GM18519 (cell line): ENCODE results near the gene GRIN1.

Source experiments
- ATAC-seq: cut with Tn5 transposase; IDR thresholded peaks from one replicate; pipeline ENCODE4 v1.9.1; 2021; ENCODE audit warnings: mild to moderate bottlenecking, moderate library complexity; ENCODE audit not compliant: unreplicated experiment, low FRiP score

GRIN1 gene

DNA sequence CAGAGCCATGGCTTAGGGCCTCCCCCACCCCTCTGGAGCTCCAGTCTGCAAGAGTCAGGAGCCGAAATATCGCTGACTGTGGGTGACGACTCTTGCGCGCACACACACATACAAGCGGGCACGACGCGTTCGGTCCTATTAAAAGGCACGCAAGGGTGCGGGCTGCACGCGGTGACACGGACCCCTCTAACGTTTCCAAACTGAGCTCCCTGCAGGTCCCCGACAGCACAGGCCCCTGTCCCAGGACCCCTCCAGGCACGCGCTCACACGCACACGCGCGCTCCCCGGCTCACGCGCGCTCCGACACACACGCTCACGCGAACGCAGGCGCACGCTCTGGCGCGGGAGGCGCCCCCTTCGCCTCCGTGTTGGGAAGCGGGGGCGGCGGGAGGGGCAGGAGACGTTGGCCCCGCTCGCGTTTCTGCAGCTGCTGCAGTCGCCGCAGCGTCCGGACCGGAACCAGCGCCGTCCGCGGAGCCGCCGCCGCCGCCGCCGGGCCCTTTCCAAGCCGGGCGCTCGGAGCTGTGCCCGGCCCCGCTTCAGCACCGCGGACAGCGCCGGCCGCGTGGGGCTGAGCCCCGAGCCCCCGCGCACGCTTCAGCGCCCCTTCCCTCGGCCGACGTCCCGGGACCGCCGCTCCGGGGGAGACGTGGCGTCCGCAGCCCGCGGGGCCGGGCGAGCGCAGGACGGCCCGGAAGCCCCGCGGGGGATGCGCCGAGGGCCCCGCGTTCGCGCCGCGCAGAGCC, at the start of gene GRIN1:
GRIN1 (plus strand) TSS at position 433 of the 746 bp plus-strand sequence. CDS start 333 bp downstream, outside the sequence.
- no peak for ATAC-seq

DNA sequence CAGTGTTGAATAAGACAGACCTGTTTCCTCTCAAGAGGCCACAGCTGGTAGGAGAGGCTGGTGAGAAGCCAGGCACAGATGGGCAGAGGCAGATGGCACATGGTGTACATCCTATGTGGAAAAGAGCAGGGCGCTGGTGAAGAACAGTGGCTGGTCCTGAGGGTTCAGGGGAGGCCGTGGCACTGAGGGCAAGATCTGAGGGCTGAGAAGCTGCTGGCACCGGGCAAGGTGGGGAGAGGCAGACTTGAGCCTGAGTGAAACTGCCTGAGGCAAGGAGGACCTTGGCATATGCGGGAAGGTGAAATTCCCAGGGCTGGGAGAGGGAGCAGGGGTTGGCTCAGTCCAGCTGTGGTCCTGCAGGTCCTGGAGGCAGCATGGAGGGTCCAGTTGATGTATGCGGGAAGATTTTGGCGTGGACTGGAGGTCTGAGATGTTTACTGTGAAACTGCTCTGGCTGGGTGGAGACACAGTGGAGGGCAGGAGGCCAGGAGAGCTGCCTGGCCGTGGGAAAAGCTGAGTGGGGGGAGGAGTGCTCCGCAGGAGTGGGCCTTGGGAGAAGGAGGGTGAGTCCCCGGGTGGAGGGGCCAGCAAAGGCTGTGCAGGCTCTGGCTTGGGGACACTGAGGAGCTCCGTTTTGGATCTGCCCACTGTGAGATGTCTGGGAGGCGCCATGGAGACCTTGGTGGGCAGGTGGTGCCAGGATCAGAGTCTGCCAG, 49.6 kb upstream of the GRIN1 start:
- ATAC-seq = no peak

DNA sequence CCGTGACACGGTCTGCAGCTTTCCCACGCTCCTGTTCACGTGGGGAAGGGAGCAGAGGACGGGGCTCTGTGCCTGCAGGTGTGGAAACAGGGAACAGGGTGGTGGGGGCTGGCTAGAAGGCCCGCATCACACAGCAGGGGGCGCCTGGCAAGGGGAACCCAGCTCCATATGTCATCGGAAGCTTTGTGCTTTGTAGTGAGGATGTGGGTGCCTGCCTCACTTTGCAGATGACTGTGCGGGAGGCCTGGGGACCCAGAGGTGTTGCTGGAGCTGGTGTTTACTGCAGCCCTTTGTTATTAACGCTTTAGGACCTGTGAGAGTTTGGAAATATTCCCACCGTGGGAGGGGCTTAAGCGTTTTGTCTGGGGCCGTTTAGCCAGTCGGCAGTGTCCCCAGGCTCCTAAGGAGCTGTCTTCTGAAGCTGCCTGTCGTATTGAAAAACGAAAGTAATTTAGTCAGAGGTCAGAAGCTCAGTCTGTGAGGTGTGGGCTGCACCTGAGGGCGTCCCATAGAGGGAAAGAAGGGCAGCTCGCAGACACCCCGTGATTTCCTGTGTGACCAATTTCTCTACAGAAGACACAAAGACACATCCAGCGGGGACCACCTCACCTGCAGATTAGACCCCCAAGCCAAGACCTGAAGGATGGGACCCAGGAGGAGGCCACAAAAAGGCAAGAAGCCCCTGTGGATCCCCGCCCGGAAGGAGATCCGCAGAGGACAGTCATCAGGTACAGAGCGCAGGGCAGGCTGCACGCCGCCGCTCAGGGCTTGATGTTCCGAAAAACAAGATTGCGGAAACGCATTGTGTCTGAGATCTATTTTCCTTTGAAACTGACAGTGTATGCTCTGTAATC, 43.1 kb upstream of the GRIN1 start:
- ATAC-seq = no peak

DNA sequence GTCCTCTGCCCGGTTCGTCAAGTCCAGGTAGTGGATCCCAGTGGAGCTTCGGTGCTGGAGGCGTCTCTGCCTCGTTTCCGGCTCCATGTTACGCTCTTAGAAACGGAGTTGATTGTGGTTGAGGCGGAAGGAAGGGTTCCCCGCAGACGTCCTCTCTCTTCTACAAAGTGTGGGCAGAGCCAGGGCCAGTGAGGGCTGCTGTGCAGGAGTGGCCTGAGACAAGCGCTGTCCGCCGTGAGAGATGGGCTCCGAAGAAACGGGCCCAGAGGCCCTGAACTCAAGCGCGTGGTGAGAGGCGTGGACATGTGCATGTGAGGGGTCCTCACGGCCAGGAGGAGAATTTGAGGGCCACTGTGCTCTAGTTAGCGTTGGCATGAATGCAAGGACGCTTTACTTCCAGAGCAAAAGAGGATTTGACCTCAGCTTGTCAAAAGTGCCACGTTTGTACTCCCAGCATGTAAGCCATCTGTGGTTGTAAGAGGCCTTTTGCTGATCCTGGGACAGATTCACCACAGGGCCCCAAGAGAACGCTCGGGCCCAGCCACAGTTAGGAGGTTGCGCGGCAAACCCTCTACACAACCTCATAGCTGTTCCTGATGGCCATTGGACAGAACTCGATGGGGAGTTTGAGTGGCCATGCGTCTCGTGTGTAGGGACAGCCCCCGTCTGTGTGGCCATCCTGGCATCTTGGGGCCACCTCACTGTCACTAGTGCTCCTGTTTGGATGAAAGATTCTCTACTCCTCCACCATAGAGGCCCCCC, 42.0 kb upstream of the GRIN1 start:
- no peak for ATAC-seq

DNA sequence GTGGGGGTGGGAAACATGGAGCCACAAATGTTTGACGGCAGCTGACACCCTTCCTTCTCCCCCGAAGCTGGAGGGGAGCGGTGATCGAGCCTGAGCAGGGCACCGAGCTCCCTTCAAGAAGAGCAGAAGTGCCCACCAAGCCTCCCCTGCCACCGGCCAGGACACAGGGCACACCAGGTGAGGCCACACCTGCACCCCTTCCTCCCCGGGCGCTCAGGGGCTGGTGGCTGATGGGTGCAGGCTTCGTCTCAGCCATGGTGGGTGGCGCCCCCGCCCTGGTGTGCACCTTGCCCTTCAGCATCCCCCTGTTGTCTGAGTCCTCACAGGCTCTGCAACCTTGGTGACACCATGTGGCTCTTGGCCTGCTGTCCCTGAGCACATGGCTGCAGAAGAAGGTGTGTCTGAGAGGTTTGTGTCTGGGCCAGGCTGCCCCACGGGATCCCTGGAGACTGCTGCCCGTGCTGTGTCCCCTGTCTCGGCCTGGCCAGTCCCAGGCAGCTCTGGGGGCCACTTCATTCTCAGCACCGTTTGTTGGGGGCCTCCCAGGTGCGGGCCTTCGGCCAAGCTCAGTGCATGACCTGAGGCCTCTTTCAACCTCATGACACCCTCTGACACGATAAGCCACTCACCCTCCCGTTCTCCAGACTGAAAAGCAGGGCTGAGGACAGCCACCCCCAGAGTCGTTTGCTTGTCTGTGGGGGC, 41.0 kb upstream of the GRIN1 start:
- no peak for ATAC-seq

DNA sequence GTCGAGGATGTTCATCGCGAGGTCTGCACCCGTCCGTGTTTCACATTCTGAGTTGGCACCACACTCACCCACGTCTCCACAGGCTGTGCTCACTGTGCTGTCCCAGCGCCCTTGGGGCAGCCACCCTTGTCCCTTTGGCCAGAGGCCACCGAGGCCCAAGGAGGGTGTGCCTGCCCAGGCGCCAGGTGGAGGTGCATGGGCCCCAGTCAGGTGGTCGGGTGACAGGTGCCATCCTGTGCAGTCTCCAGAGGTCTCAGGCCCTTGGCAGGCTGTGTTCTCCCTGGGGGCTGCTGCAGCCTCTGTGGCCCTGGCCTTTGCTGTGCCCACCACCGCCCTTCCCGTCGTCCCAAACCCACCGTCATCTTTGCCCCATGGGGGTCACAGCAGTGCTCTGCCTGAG, 39.7 kb upstream of the GRIN1 start:
- no peak for ATAC-seq

DNA sequence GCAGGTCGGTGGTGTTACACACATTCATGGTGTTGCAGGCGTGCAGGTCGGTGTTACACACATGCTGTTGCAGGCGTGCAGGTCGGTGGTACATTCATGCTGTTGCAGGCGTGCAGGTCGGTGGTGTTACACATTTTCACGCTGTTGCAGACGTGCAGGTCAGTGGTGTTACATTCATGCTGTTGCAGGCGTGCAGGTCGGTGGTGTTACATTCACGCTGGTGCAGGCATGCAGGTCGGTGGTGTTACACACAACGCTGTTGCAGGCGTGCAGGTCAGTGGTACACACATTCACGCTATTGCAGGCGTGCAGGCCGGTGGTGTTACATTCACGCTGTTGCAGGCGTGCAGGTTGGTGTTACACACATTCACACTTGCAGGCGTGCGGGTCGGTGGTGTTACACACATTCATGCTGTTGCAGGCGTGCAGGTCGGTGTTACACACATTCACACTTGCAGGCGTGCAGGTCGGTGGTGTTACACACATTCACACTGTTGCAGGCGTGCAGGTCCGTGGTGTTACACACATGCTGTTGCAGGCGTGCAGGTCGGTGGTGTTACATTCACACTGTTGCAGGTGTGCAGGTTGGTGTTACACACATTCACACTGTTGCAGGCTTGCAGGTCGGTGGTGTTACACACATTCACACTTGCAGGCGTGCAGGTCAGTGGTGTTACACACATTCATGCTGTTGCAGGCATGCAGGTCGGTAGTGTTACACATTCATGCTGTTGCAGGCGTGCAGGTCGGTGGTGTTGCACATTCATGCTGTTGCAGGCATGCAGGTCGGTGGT, 35.6 kb upstream of the GRIN1 start:
- no peak for ATAC-seq

DNA sequence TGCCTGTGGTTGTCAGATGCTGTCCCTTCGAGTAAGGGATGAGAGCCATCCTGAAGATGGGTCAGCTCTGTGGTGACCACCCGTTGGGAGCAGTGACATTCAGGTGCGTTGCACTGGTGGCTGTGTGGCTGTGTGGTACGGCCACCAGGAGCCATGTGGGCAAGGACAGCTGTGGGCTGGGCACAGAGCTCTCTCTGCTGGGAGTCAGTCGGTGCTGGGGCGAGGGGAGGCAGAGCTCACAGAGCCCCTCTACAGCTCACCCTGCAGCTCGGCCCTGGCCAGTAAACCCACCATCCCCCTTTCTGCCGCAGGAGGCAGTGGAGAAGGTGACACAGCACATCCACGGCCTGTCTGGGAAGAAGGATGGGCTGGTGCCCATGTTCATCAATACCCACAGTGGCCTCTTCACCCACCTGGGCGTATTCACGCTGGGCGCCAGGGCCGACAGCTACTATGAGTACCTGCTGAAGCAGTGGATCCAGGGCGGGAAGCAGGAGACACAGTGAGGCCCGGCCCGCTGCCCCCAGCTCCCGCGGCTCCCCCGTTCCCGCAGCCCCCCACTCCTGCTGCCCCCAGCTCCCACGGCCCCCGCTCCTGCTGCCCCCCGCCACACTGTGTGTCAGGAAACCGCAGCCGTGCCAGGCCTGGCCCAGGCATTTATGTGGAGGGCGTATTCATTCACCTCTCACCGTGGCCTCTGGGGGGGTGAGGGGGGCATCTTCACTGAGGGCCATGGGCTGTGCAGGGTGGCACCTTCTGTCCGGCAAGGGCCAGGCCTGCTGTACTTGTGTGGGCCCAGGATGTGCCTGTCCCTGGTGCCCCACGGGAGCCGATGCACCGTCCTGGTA, 32.9 kb upstream of the GRIN1 start:
- no peak for ATAC-seq

DNA sequence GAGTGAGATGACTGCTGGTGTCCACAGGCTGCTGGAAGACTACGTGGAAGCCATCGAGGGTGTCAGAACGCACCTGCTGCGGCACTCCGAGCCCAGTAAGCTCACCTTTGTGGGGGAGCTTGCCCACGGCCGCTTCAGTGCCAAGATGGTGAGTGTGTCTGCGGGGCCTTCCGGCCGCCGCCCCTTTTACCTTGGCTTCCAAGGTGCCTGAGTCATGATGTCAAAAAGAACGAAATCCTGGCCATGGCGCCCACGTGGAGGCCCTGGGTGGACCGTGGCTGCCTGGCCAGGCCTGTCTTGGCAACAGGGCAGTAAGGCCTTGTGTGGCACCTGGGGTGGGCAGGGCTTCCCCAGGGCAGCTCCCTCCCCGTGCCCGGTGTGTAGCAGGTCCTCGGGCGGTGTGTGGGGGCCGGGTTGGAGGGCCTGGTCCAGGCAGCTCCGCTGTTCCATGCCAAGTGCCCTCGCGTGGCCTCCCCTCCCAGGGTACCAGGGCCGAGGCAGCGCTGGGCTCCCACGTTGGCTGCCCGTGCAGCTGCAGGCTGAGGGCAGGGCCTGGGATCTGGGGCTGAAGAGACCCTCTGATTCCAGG, 32.2 kb upstream of the GRIN1 start:
- no peak for ATAC-seq

DNA sequence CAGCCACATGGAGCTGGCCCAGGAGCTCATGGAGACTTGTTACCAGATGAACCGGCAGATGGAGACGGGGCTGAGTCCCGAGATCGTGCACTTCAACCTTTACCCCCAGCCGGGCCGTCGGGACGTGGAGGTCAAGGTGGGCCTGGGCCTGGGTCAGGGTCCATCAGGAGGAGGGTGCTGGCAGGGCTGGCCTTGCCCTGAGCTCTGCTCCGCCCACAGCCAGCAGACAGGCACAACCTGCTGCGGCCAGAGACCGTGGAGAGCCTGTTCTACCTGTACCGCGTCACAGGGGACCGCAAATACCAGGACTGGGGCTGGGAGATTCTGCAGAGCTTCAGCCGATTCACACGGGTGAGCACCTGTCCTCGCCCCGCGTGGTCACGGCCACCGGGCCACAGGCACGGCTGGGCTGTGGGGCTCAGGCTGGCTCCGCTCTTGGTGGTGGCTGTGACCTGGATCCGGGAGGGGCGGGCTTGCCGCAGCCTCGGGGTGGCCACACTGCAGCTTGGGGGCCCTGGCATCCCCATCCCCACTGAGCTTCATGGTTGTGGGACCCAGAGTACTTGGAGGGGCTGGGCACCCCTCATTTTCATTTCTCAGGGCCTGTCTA, 31.5 kb upstream of the GRIN1 start:
- no peak for ATAC-seq

DNA sequence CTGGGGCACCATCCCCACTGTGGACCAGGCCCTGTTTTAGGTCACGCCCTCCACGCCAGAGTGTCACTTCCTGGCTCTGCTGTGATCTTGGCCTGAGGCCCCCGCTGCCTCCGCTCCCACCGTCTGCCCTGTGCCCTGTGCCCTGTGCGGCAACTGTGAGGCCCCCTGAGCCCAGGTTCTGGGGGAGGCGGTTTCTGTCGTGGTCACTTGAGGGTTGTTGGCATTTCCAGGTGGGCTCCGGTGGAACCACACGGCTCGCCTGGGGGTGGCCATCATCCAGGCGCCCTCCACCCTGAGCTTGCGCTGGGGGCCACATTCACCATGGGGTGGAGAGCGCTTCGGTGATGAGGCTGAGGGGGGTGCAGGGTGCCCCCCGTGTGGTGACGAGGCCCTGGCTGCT, 31.0 kb upstream of the GRIN1 start:
- ATAC-seq = no peak

DNA sequence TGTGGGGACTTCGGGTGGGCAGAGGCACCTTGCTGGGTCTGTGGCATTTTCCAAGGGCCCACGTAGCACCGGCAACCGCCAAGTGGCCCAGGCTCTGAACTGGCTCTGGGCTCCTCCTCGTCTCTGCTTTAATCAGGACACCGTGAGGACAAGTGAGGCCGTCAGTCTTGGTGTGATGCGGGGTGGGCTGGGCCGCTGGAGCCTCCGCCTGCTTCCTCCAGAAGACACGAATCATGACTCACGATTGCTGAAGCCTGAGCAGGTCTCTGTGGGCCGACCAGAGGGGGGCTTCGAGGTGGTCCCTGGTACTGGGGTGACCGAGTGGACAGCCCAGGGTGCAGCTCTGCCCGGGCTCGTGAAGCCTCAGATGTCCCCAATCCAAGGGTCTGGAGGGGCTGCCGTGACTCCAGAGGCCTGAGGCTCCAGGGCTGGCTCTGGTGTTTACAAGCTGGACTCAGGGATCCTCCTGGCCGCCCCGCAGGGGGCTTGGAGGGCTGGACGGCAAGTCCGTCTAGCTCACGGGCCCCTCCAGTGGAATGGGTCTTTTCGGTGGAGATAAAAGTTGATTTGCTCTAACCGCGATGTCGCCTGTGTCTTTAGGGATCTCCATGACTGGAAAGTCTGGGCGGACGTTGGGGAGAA, 30.2 kb upstream of the GRIN1 start:
- no peak for ATAC-seq

DNA sequence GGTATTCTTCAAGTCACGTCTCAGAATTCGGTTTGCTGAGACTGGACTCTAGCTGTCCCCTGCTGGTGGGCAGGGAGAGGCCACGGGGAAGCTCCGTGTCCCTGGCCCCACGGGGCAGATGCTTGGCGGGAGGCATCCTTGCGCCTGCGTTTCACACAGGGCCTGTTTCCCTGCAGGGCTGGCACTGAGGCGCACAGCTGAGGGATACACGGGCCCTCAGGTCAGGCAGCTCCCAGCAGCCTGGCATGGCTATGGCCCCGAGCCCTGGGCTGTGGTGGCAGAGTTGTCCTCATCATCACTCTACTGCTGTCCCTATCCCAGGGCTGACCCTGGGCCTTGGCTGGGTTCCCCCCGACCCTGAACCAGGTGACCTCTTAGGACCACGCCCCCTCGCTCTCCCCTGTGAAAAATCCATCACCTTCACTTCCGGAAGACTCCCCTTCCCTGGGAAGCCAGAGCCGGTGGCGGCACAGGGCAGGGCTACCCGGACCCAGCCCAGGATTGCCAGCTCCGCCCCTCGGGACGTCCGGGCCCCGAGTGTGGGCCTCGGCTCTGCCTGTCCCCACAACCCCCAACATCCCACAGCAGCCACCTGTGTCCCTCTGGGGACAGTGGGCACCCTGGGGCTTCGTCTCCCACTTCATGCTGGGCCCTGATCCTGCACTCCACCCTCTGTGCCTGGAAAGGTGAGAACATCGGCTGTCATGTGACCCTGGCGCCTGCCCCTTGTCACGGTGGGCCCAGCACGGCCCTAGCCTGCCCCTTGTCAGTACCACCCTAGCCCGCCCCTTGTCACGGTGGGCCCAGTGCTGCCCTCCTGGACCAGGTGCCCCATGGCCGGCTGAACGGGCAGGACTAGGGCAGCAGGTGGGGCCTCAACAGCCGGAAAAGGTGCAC, 29.5 kb upstream of the GRIN1 start:
- no peak for ATAC-seq

DNA sequence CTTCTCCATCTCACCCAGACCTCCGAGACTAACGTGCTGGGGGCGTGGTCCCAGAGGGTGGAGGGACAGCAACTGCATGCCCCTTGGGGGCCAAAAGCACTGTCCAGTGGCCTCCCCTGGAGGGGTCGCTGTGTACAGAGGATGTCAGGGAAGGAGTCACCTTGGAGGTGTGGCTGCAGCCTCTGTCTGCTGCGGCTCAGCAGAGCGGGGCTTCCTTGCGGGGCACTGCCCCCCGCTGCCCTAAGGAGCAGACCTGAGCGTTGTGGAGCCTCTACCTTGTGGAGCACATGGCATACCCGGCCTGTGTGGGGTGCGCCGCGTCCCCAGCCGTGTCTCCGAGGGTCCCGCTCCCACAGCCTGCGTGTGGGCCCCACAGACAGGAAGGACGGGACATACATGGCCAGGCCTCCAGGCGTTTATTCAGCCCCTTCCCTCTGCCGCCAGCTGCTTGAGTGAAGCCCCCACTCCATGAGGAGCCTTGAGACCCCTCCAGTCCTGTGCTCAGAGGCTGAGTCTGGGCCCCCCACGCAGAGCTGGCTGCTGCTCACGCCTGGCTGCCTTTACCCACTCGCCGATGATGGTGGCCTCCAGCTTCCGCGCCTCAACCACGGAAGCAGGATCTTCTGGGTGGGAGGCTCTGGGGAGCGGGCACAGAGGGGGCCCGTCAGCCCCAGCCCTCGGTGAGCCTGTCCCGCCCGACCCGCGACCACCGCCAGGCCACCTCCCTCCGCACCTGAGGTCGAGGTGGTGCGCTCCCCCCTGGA, 28.6 kb upstream of the GRIN1 start:
- ATAC-seq = no peak
